ENCODE measurements around the gene PDPN.

PDPN gene, protein sequence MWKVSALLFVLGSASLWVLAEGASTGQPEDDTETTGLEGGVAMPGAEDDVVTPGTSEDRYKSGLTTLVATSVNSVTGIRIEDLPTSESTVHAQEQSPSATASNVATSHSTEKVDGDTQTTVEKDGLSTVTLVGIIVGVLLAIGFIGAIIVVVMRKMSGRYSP
- 0 to 1.7 (median 0.03) reads per million in 9 experiments for total RNA-seq

DNA sequence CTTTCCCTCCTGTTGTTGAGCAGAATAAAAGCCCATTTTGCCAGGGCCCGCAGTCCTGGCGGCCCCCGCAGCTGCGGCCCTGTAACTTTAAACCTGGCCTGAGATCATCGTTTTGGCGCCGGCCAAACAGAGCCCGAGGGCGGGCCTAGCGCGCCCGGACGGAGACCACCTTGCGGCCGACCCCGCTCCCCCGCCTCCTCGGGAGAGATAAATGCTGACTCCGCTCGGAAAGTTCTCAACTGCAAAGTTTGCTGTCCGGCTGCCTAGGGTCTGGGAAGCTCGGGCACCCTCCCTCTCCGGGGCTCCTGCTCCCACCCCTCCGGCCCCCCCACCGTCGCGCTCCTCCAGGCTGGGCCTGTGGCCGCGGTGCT, at the start of gene PDPN:
TSS of gene PDPN (plus strand) at position 238 of the 371 bp plus-strand sequence. CDS start 202 bp downstream, outside the sequence.
- Mint-ChIP-seq H3K4me1 (ENCODE audit: low read depth in 2 of 2) (no peaks in the 10 kb centered on the region), H3K4me3 (no peak within 1 kb of the TSS), H3K27ac (no peak within 1 kb of the TSS), H3K27me3 (peaks cover 75 to 92% of the 10 kb centered on the region in 2 donors), H3K9me3 (no peaks in the 10 kb centered on the region), H3K36me3 (ENCODE audit: insufficient read depth) (no peaks in the 10 kb centered on the region)
- DNase-seq (no peak), ATAC-seq (replicated peaks) (no peak)

DNA sequence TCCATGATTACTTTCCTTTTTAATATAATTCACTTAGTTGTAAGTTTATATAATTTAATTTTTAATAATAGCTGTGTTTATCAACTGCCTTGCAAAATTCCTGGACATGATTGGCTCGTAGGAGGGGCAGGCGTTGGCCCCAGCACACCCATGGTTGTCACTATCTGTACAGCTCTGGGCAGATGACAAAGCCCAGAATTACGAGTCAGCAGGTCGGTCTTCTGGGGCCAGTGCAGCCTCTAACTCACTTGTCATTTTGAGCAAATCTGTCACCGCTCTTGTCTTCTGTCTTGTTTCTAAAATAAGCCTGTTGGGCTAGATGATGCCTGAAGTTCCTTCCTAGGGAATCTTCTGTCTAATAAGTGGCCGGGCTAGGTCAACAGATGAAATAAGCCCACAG, 48.4 kb upstream of the PDPN start:
- H3K27ac Mint-ChIP-seq, result no peak overlapping the region
- H3K27me3 Mint-ChIP-seq, result peaks cover 25 to 40% of the 10 kb centered on the region in 2 donors

GRCh38 chr1:13536571-13536970, 47.1 kb upstream of the PDPN start:
- ATAC-seq (replicated peaks) (no peak), DNase-seq (no peak)
- Mint-ChIP-seq H3K4me1 (ENCODE audit: low read depth in 2 of 2) (no peaks in the 10 kb centered on the region), H3K4me3 (no peak overlapping the region), H3K27ac (no peak overlapping the region), H3K27me3 (peaks cover 24 to 40% of the 10 kb centered on the region in 2 donors), H3K36me3 (ENCODE audit: insufficient read depth) (no peaks in the 10 kb centered on the region), H3K9me3 (no peaks in the 10 kb centered on the region)

More for the DNA sequence above, 48.4 kb upstream of the PDPN start:
- Mint-ChIP-seq H3K36me3 (ENCODE audit: insufficient read depth) (no peaks in the 10 kb centered on the region), H3K9me3 (no peaks in the 10 kb centered on the region), H3K4me3 (no peak overlapping the region), H3K4me1 (ENCODE audit: low read depth in 2 of 2) (no peaks in the 10 kb centered on the region)
- ATAC-seq (replicated peaks), result no peak
- no peak for DNase-seq

GRCh38 chr1:13538832-13539231, 44.8 kb upstream of the PDPN start:
- ATAC-seq (replicated peaks), result no peak
- no peak overlapping the region for H3K27ac Mint-ChIP-seq
- peaks cover 24 to 40% of the 10 kb centered on the region in 2 donors for H3K27me3 Mint-ChIP-seq
- H3K4me1 Mint-ChIP-seq (ENCODE audit: low read depth in 2 of 2), result no peaks in the 10 kb centered on the region
- no peaks in the 10 kb centered on the region for H3K9me3 Mint-ChIP-seq
- H3K36me3 Mint-ChIP-seq (ENCODE audit: insufficient read depth), result peaks cover 4% of the 10 kb centered on the region
- H3K4me3 Mint-ChIP-seq, result no peak overlapping the region
- DNase-seq, result no peak

- no peak for DNase-seq
- no peak overlapping the region for H3K4me3 Mint-ChIP-seq
- ATAC-seq (replicated peaks), result no peak
- H3K27me3 Mint-ChIP-seq, result peaks cover 24 to 46% of the 10 kb centered on the region in 2 donors
- no peak overlapping the region for H3K27ac Mint-ChIP-seq
- H3K9me3 Mint-ChIP-seq, result no peaks in the 10 kb centered on the region
- H3K36me3 Mint-ChIP-seq (ENCODE audit: insufficient read depth), result peaks cover 4% of the 10 kb centered on the region
- no peaks in the 10 kb centered on the region for H3K4me1 Mint-ChIP-seq (ENCODE audit: low read depth in 2 of 2)
These were observed 43.9 kb upstream of the PDPN start for GRCh38 chr1:13539683-13540082.

DNA sequence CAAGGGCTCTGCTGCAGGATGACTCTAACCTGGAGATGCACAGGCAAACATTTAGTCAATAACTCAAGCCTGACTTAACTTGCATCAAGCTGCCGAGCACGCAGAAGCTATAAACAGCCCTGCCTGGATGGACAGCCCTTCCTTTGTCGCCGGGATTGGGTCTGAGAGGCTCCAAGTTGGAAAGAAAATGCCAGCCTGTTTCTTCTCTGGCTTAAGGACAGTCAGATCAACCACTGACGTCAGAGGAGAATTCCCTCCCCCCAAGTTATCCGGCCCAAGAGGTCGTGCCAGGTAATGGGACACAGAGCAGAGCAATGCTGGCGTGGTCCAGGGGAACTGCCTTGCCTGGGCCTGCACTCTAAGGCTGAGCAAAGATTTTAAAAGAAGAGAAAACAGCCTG, 42.8 kb upstream of the PDPN start:
- peaks cover 19 to 50% of the 10 kb centered on the region in 2 donors for H3K27me3 Mint-ChIP-seq
- H3K36me3 Mint-ChIP-seq (ENCODE audit: insufficient read depth), result peaks cover 4% of the 10 kb centered on the region
- H3K27ac Mint-ChIP-seq, result no peak overlapping the region
- ATAC-seq (replicated peaks), result no peak
- no peaks in the 10 kb centered on the region for H3K9me3 Mint-ChIP-seq
- no peaks in the 10 kb centered on the region for H3K4me1 Mint-ChIP-seq (ENCODE audit: low read depth in 2 of 2)
- no peak overlapping the region for H3K4me3 Mint-ChIP-seq
- DNase-seq, result no peak

GRCh38 chr1:13541435-13542215, 42.0 kb upstream of the PDPN start:
- Mint-ChIP-seq H3K9me3 (no peaks in the 10 kb centered on the region), H3K36me3 (ENCODE audit: insufficient read depth) (peaks cover 4% of the 10 kb centered on the region), H3K4me3 (no peak overlapping the region), H3K4me1 (ENCODE audit: low read depth in 2 of 2) (no peaks in the 10 kb centered on the region), H3K27me3 (peaks cover 17 to 54% of the 10 kb centered on the region in 2 donors), H3K27ac (no peak overlapping the region)
- ATAC-seq (replicated peaks) (no peak), DNase-seq (no peak)

DNA sequence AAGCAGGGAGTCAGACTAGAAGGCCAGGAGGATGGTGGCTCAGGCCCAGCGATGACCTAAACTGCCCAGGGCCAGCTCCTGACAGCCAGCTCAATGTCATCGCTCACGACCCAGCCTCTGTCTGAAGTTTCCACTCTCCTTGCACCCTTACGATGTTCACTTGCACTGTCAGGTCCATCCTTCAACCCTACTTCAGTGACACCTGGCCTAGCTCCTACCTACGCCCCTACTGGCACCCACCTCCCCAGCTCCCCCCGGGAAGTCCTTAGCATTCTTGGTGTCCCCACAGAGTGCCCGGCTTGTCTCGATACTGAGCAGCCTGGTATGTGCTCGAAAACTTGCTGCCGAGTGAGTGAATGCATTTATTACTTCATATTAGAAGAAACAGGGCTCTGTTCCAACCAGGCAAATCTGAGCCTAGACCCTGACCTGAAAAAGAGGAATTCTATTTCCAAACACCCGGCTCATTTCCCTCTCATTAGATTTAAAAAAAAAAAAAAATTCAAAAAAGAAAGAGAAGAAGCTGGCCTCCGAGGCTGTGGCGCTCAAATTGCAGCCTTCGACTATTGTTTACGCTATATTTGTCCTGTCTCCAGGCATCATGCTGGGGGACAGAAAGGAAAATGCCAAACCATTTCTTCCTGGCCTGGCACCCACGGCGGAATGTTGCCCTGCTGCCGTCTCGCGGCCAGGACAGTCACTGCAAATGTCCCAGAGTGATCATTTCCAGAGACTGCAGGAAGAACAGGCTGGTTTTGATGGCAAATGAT, 40.0 kb upstream of the PDPN start:
- no peaks in the 10 kb centered on the region for H3K4me1 Mint-ChIP-seq (ENCODE audit: low read depth in 2 of 2)
- no peak overlapping the region for H3K4me3 Mint-ChIP-seq
- DNase-seq (no peak), ATAC-seq (replicated peaks) (no peak)
- H3K27ac Mint-ChIP-seq, result no peak overlapping the region
- peaks cover 23 to 65% of the 10 kb centered on the region in 2 donors for H3K27me3 Mint-ChIP-seq
- H3K9me3 Mint-ChIP-seq, result no peaks in the 10 kb centered on the region
- peaks cover 4% of the 10 kb centered on the region for H3K36me3 Mint-ChIP-seq (ENCODE audit: insufficient read depth)

- no peak for ATAC-seq (replicated peaks)
- peaks cover 4% of the 10 kb centered on the region for H3K36me3 Mint-ChIP-seq (ENCODE audit: insufficient read depth)
These were observed 39.4 kb upstream of the PDPN start for GRCh38 chr1:13544221-13544556.

DNA sequence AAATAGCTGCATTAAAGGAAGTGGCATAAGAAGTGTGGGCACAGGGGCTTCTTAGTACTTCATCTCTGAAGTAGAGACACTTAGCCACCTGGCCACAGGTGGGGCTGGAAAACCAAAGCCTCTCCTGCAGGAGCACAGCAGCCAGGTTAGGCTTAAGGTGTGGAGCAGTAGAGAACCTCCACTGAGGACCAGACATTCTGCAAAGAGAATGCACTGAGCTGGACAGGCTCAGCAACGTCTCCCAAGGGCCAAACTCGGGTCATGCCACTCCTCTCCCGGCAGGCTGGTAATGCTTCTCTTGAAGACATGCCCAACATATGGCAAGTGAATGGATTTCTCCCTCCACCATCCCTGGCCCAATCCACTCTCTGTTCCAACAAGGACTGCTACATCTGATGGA, 36.8 kb upstream of the PDPN start:
- H3K27ac Mint-ChIP-seq, result no peak overlapping the region
- no peak overlapping the region for H3K4me3 Mint-ChIP-seq
- DNase-seq, result no peak
- peaks cover 10 to 51% of the 10 kb centered on the region in 2 donors for H3K27me3 Mint-ChIP-seq
- peaks cover 4% of the 10 kb centered on the region for H3K36me3 Mint-ChIP-seq (ENCODE audit: insufficient read depth)
- ATAC-seq (replicated peaks), result no peak
- no peaks in the 10 kb centered on the region for H3K9me3 Mint-ChIP-seq
- no peaks in the 10 kb centered on the region for H3K4me1 Mint-ChIP-seq (ENCODE audit: low read depth in 2 of 2)

More at GRCh38 chr1:13544221-13544556, 39.4 kb upstream of the PDPN start:
- Mint-ChIP-seq H3K27me3 (peaks cover 23 to 65% of the 10 kb centered on the region in 2 donors), H3K4me1 (ENCODE audit: low read depth in 2 of 2) (no peaks in the 10 kb centered on the region), H3K4me3 (no peak overlapping the region), H3K27ac (no peak overlapping the region), H3K9me3 (no peaks in the 10 kb centered on the region)
- DNase-seq, result no peak

- Mint-ChIP-seq H3K27me3 (peaks cover 10 to 51% of the 10 kb centered on the region in 2 donors), H3K4me1 (ENCODE audit: low read depth in 2 of 2) (no peaks in the 10 kb centered on the region), H3K27ac (no peak overlapping the region), H3K36me3 (ENCODE audit: insufficient read depth) (no peaks in the 10 kb centered on the region), H3K9me3 (no peaks in the 10 kb centered on the region), H3K4me3 (no peak overlapping the region)
- no peak for DNase-seq
- no peak for ATAC-seq (replicated peaks)
These were observed 35.4 kb upstream of the PDPN start for GRCh38 chr1:13548281-13548680.

DNA sequence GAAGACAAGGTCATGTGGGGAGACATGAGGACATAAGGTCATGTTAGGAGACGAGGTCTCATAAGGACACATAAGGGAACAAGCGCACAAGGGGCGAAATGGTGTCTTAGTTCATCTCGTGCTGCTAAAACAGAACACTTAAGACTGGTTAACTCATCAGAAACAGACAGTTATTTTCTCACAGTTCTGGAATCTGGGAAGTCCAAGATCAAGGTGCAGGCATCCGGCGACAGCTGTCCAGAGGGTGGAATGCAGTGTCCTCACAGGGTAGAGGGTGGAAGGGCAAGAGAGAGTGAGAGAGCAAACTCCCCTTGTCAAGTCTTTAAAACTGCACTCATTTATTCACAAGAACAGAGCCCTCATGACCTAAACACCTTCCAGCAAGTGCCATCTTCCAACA, 34.6 kb upstream of the PDPN start:
- H3K36me3 Mint-ChIP-seq (ENCODE audit: insufficient read depth), result no peaks in the 10 kb centered on the region
- peaks cover 10 to 51% of the 10 kb centered on the region in 2 donors for H3K27me3 Mint-ChIP-seq
- no peaks in the 10 kb centered on the region for H3K4me1 Mint-ChIP-seq (ENCODE audit: low read depth in 2 of 2)
- no peak overlapping the region for H3K4me3 Mint-ChIP-seq
- no peak for ATAC-seq (replicated peaks)
- H3K27ac Mint-ChIP-seq, result no peak overlapping the region
- H3K9me3 Mint-ChIP-seq, result no peaks in the 10 kb centered on the region
- DNase-seq, result no peak

GRCh38 chr1:13549521-13549920, 34.1 kb upstream of the PDPN start:
- DNase-seq (no peak), ATAC-seq (replicated peaks) (no peak)
- H3K27me3 Mint-ChIP-seq, result peaks cover 10 to 47% of the 10 kb centered on the region in 2 donors
- no peaks in the 10 kb centered on the region for H3K36me3 Mint-ChIP-seq (ENCODE audit: insufficient read depth)
- no peaks in the 10 kb centered on the region for H3K9me3 Mint-ChIP-seq
- no peaks in the 10 kb centered on the region for H3K4me1 Mint-ChIP-seq (ENCODE audit: low read depth in 2 of 2)
- no peak overlapping the region for H3K27ac Mint-ChIP-seq
- H3K4me3 Mint-ChIP-seq, result no peak overlapping the region

DNA sequence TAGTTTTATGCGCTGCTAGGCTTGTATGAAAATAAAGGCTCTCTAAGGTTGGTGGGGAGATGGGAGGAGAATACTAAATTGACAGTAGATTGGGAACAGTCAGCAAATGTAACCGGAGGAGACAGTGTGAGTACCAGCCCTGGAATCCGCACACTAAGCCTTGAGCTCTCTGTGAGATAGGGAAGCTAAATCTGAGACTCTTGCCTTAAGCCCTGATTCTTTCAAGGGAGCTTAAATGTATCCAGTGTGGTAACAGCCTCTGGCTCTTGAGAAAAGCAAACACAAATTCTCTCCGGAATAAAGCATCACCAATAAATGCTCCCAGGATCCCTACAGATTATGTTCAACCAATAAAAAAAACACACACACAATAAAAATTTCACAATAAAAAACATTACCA, 33.0 kb upstream of the PDPN start:
- DNase-seq, result no peak
- H3K4me3 Mint-ChIP-seq, result no peak overlapping the region
- H3K9me3 Mint-ChIP-seq, result no peaks in the 10 kb centered on the region
- H3K36me3 Mint-ChIP-seq (ENCODE audit: insufficient read depth), result no peaks in the 10 kb centered on the region
- no peak overlapping the region for H3K27ac Mint-ChIP-seq
- no peak for ATAC-seq (replicated peaks)
- no peaks in the 10 kb centered on the region for H3K4me1 Mint-ChIP-seq (ENCODE audit: low read depth in 2 of 2)
- peaks cover 10 to 35% of the 10 kb centered on the region in 2 donors for H3K27me3 Mint-ChIP-seq

Data from effector memory CD8-positive, alpha-beta T cell (primary cell).